ENCODE results near the gene ROGDI. TPM values are rescaled to one million over a fixed set of nuclear protein-coding genes. Genes with fewer than 3 reads are reported as not detected.
"Not testable (repeated sequence)": the region's sequence is repeated elsewhere in the genome, so short reads cannot be mapped to it uniquely, and the experiment has no call there.

Gene ROGDI
- total RNA-seq, 4 donors from 2014 or later = 5.5 to 9.3 (median 8.0) TPM

DNA sequence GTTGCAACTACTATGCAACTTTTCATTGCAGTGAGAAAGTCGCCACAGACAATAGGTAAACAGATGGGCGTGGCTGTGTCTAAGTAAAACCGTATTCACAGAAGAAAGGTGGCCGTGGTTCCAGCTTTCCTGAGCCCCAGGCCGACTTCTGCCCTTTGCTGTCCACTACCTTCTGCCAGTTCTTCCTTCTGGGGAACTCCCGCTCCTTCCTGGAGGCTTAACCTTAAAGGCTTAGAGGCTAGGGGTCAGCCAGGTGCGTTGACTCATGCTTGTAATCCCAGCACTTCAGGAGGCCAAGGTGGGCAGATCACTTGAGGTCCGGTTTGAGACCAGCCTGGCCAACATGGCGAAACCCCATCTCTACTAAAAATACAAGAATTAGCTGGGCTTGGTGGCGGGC, 12.2 kb downstream of the ROGDI start:
- TF ChIP-seq CTCF (IDR thresholded peaks at IDR 0.05) = no peak

GRCh38 chr16:4788910-4789309, 13.5 kb downstream of the ROGDI start:
- TF ChIP-seq CTCF (IDR thresholded peaks at IDR 0.05) = no peak
- DNase-seq (ENCODE audit: low spot score) (no peak), ATAC-seq (ENCODE audit: low FRiP score) (no peak)

More for the DNA sequence above, 12.2 kb downstream of the ROGDI start:
- ATAC-seq (ENCODE audit: low FRiP score) = no peak
- no peak for DNase-seq (ENCODE audit: low spot score)

DNA sequence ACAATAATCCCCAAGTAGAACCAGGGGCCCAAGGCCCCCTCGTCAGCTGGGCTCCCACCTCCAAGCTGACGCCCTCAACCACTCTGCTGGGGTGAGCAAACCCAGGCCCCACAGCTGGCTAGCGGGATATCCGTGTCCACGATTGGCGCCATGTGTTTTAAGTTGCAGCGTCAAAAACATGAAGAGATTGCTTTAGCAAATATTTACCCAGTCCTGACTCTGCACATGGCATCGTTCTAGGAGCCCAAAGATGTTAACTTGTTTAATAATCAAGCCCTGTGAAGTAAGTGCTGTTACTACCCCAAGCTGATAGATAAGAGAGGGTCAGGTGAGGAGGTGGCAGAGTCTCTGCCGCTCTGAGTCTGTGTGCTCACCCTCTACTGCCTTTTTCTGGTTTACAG, 13.9 kb downstream of the ROGDI start:
- ATAC-seq (ENCODE audit: low FRiP score) (no peak), DNase-seq (ENCODE audit: low spot score) (no peak)
- no peak for TF ChIP-seq CTCF (IDR thresholded peaks at IDR 0.05)

- no peak for ATAC-seq (ENCODE audit: low FRiP score)
- TF ChIP-seq CTCF (IDR thresholded peaks at IDR 0.05) = no peak
Measured at GRCh38 chr16:4787627-4788482, 14.6 kb downstream of the ROGDI start, which contains the start of gene SEPTIN12. SEPTIN12 (minus strand) TSS chr16:4788345; CDS start chr16:4787645, 700 bp downstream.

DNA sequence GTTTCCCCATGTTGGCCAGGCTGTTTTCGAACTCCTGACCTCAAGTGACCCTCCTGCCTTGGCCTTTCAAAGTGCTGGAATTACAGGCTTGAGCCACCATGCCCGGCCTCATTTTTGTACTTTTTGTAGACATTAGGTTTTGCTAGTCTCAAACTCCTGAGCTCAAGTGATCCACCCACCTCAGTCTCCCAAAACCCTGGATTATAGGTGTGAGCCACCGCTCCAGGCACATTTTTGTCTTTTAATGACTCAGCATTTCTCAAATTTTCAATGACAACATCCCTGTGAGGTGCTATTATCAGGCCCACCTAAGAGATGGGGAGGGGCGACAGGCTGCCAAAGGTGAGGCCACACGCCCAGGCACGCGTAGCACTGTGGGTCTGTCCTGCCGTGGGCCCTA, 15.4 kb downstream of the ROGDI start:
- ATAC-seq (ENCODE audit: low FRiP score) (no peak), DNase-seq (ENCODE audit: low spot score) (no peak)
- TF ChIP-seq CTCF (IDR thresholded peaks at IDR 0.05) = no peak

More at GRCh38 chr16:4787627-4788482, 14.6 kb downstream of the ROGDI start, which contains the start of gene SEPTIN12:
- DNase-seq (ENCODE audit: low spot score) = no peak

DNA sequence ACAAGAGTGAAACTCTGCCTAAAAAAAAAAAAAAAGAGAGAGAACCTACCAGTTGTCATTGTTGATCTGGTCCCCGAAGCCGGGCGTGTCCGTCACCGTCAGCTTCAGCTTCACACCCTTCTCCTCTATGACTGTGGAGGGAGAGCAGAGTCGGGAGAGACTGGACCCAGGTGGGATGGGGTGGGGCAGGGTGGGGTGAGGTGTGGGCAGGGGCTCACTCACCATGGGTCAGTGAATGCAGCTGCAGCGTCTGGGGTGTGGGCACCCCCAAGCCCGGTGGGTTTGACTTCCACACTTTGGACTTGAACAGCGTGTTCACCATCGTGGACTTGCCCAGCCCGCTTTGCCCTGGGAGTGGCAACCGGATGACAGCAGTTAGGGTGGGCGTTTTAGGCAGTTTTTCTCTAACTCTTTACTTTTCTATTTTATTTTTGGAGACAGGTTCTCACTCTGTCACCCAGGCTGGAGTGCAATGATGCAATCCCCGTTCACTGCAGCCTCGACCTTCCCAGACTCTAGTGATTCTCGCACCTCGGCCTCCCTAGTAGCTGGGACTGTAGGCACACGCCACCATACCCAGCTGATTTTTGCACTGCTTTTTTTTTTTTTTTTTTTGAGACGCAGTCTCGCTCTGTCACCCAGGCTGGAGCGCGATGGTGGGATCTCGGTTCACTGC, 16.5 kb downstream of the ROGDI start:
- no peak for ATAC-seq (ENCODE audit: low FRiP score)
- no peak for DNase-seq (ENCODE audit: low spot score)
- no peak for TF ChIP-seq CTCF (IDR thresholded peaks at IDR 0.05)

DNA sequence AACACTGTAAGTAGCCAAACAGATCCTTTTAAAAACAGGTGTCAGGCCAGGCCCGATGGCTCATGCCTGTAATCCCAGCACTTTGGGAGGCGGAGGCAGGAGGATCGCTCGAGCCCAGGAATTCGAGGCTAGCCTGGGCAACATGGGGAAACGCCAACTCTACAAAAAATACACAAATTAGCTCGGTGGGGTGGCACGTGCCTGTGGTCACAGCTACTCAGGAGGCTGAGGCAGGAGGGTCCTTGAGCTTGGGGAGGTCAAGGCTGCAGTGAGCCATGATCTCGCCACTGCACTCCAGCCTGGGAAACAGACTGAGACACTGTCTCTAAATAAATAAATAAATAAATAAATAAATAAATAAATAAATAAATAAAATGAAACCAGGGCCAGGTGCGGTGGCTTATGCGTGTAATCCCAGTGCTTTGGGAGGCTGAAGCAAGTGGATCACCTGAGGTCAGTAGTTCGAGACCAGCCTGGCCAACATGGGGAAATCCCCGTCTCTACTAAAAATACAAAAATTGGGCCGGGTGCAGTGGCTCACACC, 17.9 kb downstream of the ROGDI start:
- not testable (repeated sequence) for DNase-seq (ENCODE audit: low spot score); ATAC-seq (ENCODE audit: low FRiP score)
